H9 (cell line): Measurements from ENCODE around the gene MPP1. TPM values are rescaled to one million over a fixed set of nuclear protein-coding genes. Genes with fewer than 3 reads are reported as not detected.

Experiments
- DNase-seq: peaks from one replicate; pipeline ENCODE4 v3.0.0-alpha.2; 2017
- H2AFZ ChIP-seq: one replicate; pipeline ENCODE4 v1.6.1; 2013; ENCODE audit warnings: mild to moderate bottlenecking, low read length, control low read depth, moderate library complexity
- H2AK5ac ChIP-seq: 2 replicates; pipeline ENCODE4 v1.6.1; 2013; ENCODE audit warnings: low read length, control low read depth, mixed read lengths; ENCODE audit not compliant: insufficient read length
- H2BK120ac ChIP-seq: one replicate; pipeline ENCODE4 v1.6.1; 2013; ENCODE audit warnings: low read depth, mild to moderate bottlenecking, low read length, control low read depth, inconsistent platforms; ENCODE audit not compliant: poor library complexity, severe bottlenecking
- H2BK12ac ChIP-seq: 2 replicates; pipeline ENCODE4 v1.6.1; 2013; ENCODE audit warnings: low read length, control low read depth, mixed read lengths, low read depth; ENCODE audit not compliant: insufficient read length
- H2BK15ac ChIP-seq: 2 replicates; pipeline ENCODE4 v1.6.1; 2013; ENCODE audit warnings: low read depth, low read length, control low read depth
- H2BK20ac ChIP-seq: one replicate; pipeline ENCODE4 v1.6.1; 2013; ENCODE audit warnings: low read depth, mild to moderate bottlenecking, low read length, control low read depth, inconsistent platforms; ENCODE audit not compliant: poor library complexity, severe bottlenecking
- H2BK5ac ChIP-seq: 2 replicates; pipeline ENCODE4 v1.6.1; 2013; ENCODE audit warnings: low read length, control low read depth, mixed read lengths; ENCODE audit not compliant: insufficient read length
- H3K14ac ChIP-seq: 2 replicates; pipeline ENCODE4 v1.6.1; 2013; ENCODE audit warnings: low read length, control low read depth; ENCODE audit not compliant: insufficient read depth
- H3K18ac ChIP-seq: 2 replicates; pipeline ENCODE4 v1.6.1; 2013; ENCODE audit warnings: low read depth, mild to moderate bottlenecking, mixed read lengths, low read length, control low read depth; ENCODE audit not compliant: insufficient read length
- H3K23ac ChIP-seq: 2 replicates; pipeline ENCODE4 v1.6.1; 2013; ENCODE audit warnings: low read length, control low read depth, mixed read lengths, low read depth; ENCODE audit not compliant: insufficient read length
- H3K23me2 ChIP-seq: 2 replicates; pipeline ENCODE4 v1.6.1; 2013; ENCODE audit warnings: low read depth, mild to moderate bottlenecking, mixed read lengths, low read length, control low read depth; ENCODE audit not compliant: insufficient read length, poor library complexity, severe bottlenecking
- H3K27ac ChIP-seq: 2 replicates; pipeline ENCODE4 v1.5.1; 2013; ENCODE audit warnings: low read length, control low read depth, mixed read lengths, low read depth; ENCODE audit not compliant: insufficient read length
- H3K27me3 ChIP-seq: 2 replicates; pipeline ENCODE4 v1.6.1; 2013; ENCODE audit warnings: low read length, control low read depth, inconsistent platforms; ENCODE audit not compliant: insufficient read depth
- H3K4ac ChIP-seq: 2 replicates; pipeline ENCODE4 v1.6.1; 2013; ENCODE audit warnings: low read depth, mild to moderate bottlenecking, control low read depth, inconsistent platforms, low read length, moderate library complexity
- H3K4me1 ChIP-seq: 2 replicates; pipeline ENCODE4 v1.6.1; 2013; ENCODE audit warnings: low read length, control low read depth, inconsistent platforms; ENCODE audit not compliant: insufficient read depth
- H3K4me2 ChIP-seq: 2 replicates; pipeline ENCODE4 v1.6.1; 2013; ENCODE audit warnings: low read length, control low read depth, mixed read lengths; ENCODE audit not compliant: insufficient read length, insufficient read depth
- H3K56ac ChIP-seq: 2 replicates; pipeline ENCODE4 v1.6.1; 2013; ENCODE audit warnings: low read depth, mild to moderate bottlenecking, mixed read lengths, low read length, control low read depth; ENCODE audit not compliant: insufficient read length
- H3K79me1 ChIP-seq: 2 replicates; pipeline ENCODE4 v1.6.1; 2013; ENCODE audit warnings: low read depth, mild to moderate bottlenecking, moderate library complexity, low read length, control low read depth, inconsistent platforms; ENCODE audit not compliant: insufficient read depth, poor library complexity, severe bottlenecking
- H3K79me2 ChIP-seq: 2 replicates; pipeline ENCODE4 v1.6.1; 2013; ENCODE audit warnings: low read length, control low read depth, inconsistent platforms; ENCODE audit not compliant: insufficient read depth
- H3K9ac ChIP-seq: 2 replicates; pipeline ENCODE4 v1.6.1; 2013; ENCODE audit warnings: low read length, control low read depth, mixed read lengths; ENCODE audit not compliant: insufficient read length; ENCODE audit errors: extremely low read depth
- H3K9me3 ChIP-seq: one replicate; pipeline ENCODE4 v1.6.1; 2013; ENCODE audit warnings: low read depth, low read length, inconsistent platforms; ENCODE audit not compliant: control insufficient read depth
- H3T11ph ChIP-seq: one replicate; pipeline ENCODE4 v1.6.1; 2013; ENCODE audit warnings: mild to moderate bottlenecking, low read length, control low read depth, inconsistent platforms
- H4K20me1 ChIP-seq: one replicate; pipeline ENCODE4 v1.6.1; 2013; ENCODE audit not compliant: control insufficient read depth, insufficient read length, insufficient read depth
- H4K5ac ChIP-seq: 2 replicates; pipeline ENCODE4 v1.6.1; 2013; ENCODE audit warnings: low read depth, mild to moderate bottlenecking, mixed read lengths, low read length, control low read depth; ENCODE audit not compliant: insufficient read length
- H4K8ac ChIP-seq: replicated peaks from 2 replicates; pipeline ENCODE4 v1.6.1; 2013; ENCODE audit warnings: low read length, control low read depth, mixed read lengths, low read depth; ENCODE audit not compliant: insufficient read length
- H4K91ac ChIP-seq: 2 replicates; pipeline ENCODE4 v1.6.1; 2013; ENCODE audit warnings: low read depth, mild to moderate bottlenecking, moderate library complexity, mixed read lengths, low read length, control low read depth; ENCODE audit not compliant: insufficient read length
- H3K27ac Mint-ChIP-seq, 3 experiments: 2 replicates in 2 of 3; 3 replicates in 1 of 3; pipeline ENCODE4 v1.8.0; 2020 to 2021; ENCODE audit warnings: mixed read lengths in 3 of 3, mild to moderate bottlenecking in 1 of 3, moderate library complexity in 1 of 3
- H3K27me3 Mint-ChIP-seq: 2 replicates; pipeline ENCODE4 v1.8.0; 2021; ENCODE audit warnings: low read depth, mild to moderate bottlenecking, moderate library complexity, mixed read lengths
- H3K36me3 Mint-ChIP-seq, 3 experiments: 2 replicates in 2 of 3; 3 replicates in 1 of 3; pipeline ENCODE4 v1.8.0; 2020 to 2021; ENCODE audit warnings: low read depth in 3 of 3, mixed read lengths in 3 of 3; ENCODE audit not compliant: insufficient read depth in 1 of 3
- H3K4me1 Mint-ChIP-seq, 2 experiments: 2 replicates each; pipeline ENCODE4 v1.8.0; 2020; ENCODE audit warnings: mixed read lengths in 2 of 2
- H3K4me3 Mint-ChIP-seq, 2 experiments: 2 replicates in 1 of 2; 3 replicates in 1 of 2; pipeline ENCODE4 v1.8.0; 2020 to 2021; ENCODE audit warnings: mild to moderate bottlenecking in 2 of 2, mixed read lengths in 2 of 2, moderate library complexity in 1 of 2
- H3K9me3 Mint-ChIP-seq, 2 experiments: 2 replicates in 1 of 2; 3 replicates in 1 of 2; pipeline ENCODE4 v1.8.0; 2020; ENCODE audit warnings: mild to moderate bottlenecking in 2 of 2, mixed read lengths in 2 of 2, moderate library complexity in 1 of 2
- CTCF ChIP-seq: fragments of 200-600 bp; sonication (generic); conservative IDR thresholded peaks from 3 replicates; pipeline ENCODE4 v1.8.0; 2021; ENCODE audit warnings: antibody characterized with exemption, mild to moderate bottlenecking
- WGBS: extraction: QIAGEN DNeasy Blood & Tissue Kit; methylation state at CpG from one replicate; pipeline ENCODE4 v1.1.7; 2013; ENCODE audit warnings: missing lambda C conversion rate, low lambda C conversion rate, mixed read lengths; ENCODE audit not compliant: insufficient read length; ENCODE audit errors: extremely low coverage; 5-methylcytosine and 5-hydroxymethylcytosine counted together
- total RNA-seq: library from RNA; stranded (reverse); gene quantifications from 2 replicates; pipeline ENCODE4 v1.2.1, GENCODE V29; 2021

Gene MPP1
- total RNA-seq, 1 experiment from 2014 or later: 17.9 TPM

GRCh38 chrX:154813801-154814200 lies 8.5 kb upstream of the MPP1 start:
- no peaks in the 10 kb centered on the region for H3K79me1 ChIP-seq
- H2BK5ac ChIP-seq: no peak overlapping the region
- no peak overlapping the region for H3K14ac ChIP-seq
- no peaks in the 10 kb centered on the region for H3K79me2 ChIP-seq
- no peaks in the 10 kb centered on the region for H4K20me1 ChIP-seq
- TF ChIP-seq CTCF: no peak
- H4K8ac ChIP-seq: no peak overlapping the region
- H3K4me3 Mint-ChIP-seq: no peak overlapping the region
- H3T11ph ChIP-seq: no peak overlapping the region
- no peak overlapping the region for H2BK15ac ChIP-seq
- H3K27me3 ChIP-seq: no peaks in the 10 kb centered on the region
- H3K4me1 ChIP-seq: no peaks in the 10 kb centered on the region
- H2BK120ac ChIP-seq: no peak overlapping the region
- no peak overlapping the region for H3K9ac ChIP-seq
- no CpG with 5 or more reads among the region's 1 CpG for WGBS
- no peak overlapping the region for H2AFZ ChIP-seq
- peaks cover 6 to 21% (median 14%) of the 10 kb centered on the region in 3 experiments for H3K36me3 Mint-ChIP-seq
- no peaks in the 10 kb centered on the region for H3K23me2 ChIP-seq
- H2AK5ac ChIP-seq: no peak overlapping the region
- no peak overlapping the region for H3K56ac ChIP-seq
- peaks cover 46 to 59% of the 10 kb centered on the region in 2 experiments for H3K9me3 Mint-ChIP-seq
- H3K23ac ChIP-seq: no peak overlapping the region
- no peak overlapping the region for H3K27ac Mint-ChIP-seq
- H4K91ac ChIP-seq: no peak overlapping the region
- H3K27ac ChIP-seq: no peak overlapping the region
- H3K4ac ChIP-seq: no peak overlapping the region
- H3K18ac ChIP-seq: no peak overlapping the region
- H3K4me1 Mint-ChIP-seq: peaks cover 6 to 12% of the 10 kb centered on the region in 2 experiments
- H4K5ac ChIP-seq: no peak overlapping the region
- H3K9me3 ChIP-seq: peaks cover 6% of the 10 kb centered on the region
- DNase-seq: no peak
- H3K27me3 Mint-ChIP-seq: no peaks in the 10 kb centered on the region; the same call in 1 of the 2 replicates
- H2BK20ac ChIP-seq: no peak overlapping the region
- H2BK12ac ChIP-seq: no peak overlapping the region
- no peak overlapping the region for H3K4me2 ChIP-seq
